Stimulated activated CD4-positive, alpha-beta T cell treated with anti-CD3 and anti-CD28 coated beads, Interleukin-4, amount 100 ng/mL, for 4 hours (primary cell): Measurements from ENCODE around the gene TPPP.
"Not testable (repeated sequence)": the region's sequence is repeated elsewhere in the genome, so short reads cannot be mapped to it uniquely, and the experiment has no call there.

Experiments
- DNase-seq, 2 experiments: peaks; one replicate each; pipeline ENCODE4 v3.0.0-alpha.2; 2020

The TPPP gene

DNA sequence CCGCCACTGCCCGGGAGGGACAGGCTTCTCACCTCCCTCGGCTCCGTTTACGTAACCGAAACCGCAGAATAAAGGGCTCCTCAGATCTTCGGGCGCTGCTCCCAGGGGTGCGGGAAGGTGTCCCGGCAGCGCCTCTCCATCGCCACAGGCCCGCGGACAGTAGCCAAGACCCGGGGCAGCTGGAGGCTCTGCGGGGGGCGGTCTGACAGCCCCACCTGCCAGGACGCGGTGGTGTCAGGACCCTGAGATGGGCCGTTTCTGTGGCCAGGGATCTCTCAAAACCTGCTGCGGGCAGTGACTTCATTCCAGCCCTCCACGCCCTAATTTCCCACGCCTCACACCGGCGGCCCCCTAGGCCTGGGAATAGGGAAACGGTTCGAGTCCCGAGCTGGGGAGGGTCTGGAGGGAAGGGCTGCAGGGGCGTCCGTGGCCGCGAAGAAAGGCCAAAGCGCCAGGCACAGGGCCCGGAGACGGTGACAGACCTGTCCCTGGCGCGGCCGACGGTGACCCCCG, 567 bp downstream of the TPPP start:
- not testable (repeated sequence) for DNase-seq

DNA sequence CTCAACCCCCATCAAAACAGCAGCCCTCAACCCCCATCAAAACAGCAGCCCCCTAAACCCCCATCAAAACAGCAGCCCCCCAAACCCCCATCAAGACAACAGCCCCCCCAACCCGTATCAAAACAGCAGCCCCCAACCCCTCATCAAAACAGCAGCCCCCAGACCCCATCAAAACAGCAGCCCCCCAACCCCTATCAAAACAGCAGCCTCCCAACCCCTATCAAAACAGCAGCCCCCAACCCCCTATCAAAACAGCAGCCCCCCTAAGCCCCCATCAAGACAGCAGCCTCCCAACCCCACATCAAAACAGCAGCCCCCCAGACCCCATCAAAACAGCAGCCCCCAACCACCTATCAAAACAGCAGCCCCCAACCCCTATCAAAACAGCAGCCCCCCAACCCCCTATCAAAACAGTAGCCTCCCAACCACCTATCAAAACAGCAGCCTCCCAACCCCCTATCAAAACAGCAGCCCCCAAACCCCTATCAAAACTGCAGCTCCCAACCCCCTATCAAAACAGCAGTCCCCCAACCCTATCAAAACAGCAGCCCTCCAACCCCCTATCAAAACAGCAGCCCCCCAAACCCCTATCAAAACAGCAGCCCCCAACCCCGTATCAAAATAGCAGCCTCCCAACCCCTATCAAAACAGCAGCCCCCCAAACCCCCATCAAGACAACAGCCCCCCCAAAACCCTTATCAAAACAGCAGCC, 1.2 kb downstream of the TPPP start:
- no peak for DNase-seq

DNA sequence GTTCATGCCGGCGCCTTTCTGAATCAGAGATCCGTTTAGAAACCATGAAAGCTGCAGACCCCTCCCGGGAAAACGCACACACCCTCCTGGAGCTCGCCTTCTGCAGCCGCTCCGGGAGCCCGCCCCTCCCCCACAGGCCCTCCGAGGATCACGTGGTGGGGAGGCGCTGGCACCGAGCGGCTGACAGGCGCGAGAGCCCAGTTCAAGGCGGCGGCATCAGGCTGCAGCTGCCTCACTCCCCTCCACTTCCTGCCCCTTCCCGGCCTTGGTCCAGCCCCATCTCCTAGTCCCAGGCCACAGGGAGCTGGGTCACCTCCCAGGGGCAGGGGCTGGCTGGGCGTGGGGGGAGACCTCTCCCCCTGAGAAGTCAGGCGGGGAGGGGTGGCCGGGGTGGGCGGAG, 2.1 kb downstream of the TPPP start:
- not testable (repeated sequence) for DNase-seq

DNA sequence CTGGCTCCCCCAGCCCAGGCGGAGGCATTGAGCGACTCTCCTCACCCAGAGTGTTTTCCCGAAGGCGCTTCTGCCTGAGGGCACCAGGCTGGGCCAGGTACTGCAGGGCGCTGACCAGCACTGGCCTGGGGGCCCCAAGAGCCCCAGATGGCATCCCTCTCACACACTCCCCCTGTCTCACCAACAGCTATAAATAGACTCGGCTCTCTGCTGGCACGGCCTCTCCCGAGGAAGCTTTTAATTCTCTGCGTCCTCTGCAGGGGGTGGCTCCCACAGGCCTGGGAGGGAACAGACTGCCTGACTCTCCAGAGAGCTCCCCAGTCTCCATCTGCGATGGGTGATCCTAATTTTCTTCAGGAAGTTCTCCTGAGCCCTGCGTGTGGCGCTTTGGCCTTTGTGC, 2.9 kb downstream of the TPPP start:
- not testable (repeated sequence) for DNase-seq

DNA sequence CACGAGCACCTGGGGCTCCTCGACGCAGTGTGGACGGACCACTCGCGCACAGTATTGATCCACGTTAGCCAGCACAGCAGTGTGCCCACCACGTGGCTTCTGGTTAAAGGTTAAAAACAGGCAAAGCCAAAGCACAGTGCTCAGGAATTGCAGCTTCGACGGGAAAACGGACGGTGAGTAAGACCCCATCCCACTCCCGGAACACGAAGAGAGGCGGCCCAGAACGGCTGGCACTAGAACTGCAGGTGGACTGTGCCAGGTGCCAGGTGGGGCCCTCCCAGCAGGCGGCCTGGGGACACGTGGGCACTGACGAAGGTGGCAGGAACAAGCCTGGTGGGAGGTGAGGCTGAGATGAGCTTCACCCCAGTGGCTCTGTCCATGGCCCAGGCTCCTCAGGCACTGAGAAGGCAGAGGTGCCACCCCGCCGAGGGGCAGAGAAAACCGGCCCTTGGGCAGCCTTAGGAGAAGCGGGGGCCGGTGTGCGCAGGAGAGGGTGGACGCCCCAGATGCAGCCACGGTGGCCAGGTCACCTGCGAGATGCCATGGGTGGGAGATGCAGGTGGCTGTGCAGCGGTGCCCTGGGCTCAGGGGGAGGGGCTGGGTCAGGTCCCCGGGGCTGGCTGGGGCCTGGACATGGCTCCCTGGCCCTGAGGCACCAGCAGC, 4.7 kb downstream of the TPPP start:
- not testable (repeated sequence) for DNase-seq

DNA sequence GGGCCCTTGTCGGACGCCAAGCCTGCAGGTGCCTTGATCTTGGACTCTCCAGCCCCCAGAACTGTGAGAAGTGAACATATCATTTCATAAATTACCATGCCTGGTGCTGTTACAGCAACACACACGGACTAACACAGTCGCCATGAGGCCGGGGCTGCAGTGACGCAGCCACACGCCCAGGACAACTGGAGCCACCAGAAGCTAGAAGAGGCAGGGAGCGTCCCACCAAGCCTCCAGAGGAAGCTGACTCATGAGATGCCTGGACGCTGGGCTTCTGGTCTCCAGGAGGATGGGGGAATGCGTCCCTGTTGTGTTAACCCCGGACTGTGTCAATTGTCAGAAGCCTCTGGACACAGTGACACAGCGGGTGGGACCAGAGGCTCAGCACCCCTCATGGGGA, 6.2 kb downstream of the TPPP start:
- DNase-seq, result not testable (repeated sequence)

DNA sequence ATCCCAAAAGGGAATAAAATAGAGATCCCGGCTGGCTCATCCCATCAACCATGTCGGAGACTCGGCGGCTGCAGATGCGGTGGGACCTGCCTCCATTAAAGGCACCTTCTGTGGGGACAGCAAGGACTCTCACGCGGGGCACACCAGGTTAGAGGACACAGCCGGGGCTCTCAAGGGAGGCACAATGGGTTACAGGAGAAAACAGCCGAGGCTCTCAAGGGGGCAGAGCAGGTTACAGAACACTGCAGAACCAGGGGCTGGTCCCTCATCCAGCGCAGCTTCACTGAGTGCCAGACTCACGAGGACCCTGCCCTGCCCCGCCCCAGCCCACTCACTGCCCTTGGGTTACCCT, 7.0 kb downstream of the TPPP start:
- DNase-seq, result not testable (repeated sequence)

DNA sequence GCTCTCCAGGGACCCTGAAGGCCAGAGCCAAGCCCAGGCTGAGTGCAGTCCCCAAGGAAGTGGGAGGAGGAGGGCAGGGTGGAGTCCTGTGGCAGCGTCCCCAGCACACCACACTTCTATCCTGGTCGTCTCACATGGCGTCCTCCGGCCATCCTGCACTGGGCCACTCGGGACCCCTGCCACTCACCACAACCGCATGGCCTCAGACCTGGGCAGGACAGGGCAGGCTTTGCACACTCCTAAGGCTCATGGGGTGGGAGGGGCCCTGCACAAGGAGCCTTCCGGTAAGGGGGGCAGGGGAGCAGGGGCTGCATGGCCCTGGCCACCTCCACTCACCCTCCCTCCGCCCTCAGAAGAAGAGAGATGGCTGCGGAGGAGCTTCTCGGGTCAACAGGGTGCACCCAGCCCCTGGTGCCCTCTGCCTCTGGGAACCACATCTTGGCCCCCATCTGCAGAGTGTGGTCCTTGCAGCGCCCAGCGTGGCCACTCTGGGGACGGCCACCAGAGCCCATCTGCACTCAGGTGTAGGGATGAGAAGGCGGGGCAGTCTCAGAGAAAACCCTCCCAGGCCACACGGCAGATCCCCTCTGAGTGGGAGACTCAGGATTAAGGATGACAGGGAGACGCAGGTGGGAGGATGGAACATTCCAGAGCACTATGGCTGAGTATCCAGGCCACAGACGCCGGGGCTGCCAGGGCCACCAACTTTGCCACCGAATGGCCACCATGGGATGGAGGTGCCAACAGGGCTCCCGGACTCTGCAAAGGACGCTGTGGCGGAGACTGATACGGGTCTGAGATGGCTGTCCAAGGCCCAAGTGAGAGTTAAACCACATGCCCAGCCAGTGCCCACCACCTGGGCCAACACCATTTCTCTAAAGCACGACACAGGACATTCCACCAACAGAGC, 7.6 kb downstream of the TPPP start:
- no peak for DNase-seq

DNA sequence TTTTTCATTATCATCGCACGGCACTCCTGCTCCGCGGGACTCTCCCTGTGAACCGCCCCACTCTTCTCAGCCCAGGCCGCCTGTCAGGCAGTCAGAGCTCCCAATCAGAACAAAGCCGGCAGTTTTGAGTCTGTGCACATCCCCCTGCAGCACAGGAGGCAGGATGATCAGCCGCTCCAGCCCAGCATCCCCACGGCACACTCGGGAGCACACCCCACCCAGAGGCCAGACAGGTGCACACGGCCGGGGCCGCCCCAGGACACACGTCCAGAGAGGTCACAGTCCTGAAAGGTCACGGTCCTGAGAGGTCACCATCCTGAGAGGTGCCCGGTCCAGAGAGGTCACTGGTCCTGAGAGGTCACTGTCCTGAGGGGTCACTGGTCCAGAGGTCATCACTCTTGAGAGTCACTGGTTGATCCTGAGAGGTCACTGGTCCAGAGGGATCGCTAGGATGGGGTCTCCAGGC, 8.4 kb downstream of the TPPP start:
- DNase-seq, result no peak

DNA sequence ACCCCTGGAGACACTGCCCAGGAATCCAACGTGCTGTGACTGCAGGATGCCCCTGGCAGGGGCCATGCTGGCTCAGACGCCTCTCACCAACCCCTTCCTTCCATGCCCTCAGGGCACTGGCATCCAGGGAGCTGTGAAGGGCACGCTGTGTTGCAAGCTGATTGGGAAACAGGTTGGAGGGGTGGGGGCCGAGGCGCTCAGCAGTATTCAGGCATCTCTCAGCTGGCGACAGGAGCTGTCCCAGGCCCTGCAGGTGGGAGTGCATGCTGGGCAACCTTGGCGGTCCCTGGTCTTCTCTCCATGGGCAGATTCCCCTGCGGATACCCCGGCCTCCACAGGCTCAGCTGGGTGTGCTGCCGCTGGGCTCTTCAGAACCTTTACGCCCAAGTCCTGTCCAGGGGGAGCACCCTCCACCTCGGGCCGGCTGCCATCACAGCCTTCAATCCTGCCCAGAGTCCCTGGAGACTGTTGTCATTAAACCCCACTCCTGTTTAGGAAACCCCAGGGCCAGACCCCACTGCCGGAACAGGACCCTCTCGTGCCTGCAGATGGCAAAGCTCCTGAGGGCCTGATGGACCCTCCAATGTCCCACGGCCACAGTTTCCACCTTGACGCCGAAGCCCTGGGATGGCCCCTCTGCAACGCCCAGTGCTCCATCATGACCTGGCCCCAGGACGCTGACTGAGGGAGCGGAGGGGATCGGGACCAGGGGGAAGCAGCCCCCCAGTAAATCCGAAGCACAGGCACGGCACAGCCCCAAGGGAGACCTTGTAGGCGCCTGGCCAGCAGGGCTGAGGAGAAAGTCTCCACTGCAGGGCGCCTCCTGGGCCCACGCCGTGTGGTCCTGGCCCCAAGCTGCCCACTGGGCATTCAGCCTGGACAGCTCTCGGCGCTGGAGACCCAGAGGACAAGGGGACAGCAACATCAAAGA, 9.3 kb downstream of the TPPP start:
- no peak for DNase-seq

DNA sequence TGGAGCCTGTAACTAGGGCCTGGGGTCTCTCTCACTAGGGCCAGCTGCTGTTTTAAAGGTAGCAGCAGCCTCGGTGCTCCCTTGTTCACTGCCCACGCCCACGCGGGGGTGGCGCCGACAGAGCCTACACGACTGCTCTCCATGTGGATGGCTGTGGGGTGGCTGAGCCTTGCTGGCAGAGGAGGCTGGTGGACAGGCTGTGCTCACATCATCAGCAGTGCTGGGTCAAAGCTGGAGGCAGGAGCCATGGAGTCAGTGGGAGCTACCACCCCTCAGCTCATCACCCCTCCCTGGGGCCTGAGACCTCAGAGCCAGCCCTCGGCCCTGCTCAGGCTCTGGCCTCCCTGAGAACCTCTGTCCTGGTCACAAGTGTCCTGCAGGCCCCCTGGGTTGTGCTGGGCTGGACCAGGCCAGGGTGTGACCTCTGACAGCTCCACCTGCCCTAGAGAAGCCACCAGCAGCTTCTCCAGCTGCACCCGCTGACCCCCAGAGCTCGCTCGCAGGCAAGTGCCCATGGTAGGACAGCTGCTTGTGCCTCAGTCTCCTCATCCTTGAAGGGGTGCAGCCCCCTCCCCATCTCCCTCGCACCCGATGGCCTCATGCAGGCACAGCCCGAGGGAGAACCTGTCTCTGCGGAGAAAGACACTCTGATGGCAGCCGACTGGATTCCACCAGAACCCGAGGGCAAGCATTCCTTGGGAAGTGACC, 10.3 kb downstream of the TPPP start:
- not testable (repeated sequence) for DNase-seq

DNA sequence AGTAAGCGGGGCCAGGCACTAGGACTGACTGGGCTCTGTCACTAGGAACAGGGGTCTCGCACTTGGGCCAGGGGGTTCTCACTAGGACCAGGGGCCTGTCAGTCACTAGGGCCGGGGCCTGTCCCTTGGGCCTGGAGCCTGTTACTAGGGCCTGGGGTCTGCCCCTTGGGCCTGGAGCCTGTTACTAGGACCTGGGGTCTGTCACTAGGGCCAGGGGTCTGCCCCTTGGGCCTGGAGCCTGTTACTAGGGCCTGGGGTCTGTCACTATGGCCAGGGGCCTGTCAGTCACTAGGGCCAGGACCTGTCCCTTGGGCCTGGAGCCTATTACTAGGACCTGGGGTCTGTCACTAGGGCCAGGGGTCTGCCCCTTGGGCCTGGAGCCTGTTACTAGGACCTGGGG, 10.9 kb downstream of the TPPP start:
- not testable (repeated sequence) for DNase-seq

DNA sequence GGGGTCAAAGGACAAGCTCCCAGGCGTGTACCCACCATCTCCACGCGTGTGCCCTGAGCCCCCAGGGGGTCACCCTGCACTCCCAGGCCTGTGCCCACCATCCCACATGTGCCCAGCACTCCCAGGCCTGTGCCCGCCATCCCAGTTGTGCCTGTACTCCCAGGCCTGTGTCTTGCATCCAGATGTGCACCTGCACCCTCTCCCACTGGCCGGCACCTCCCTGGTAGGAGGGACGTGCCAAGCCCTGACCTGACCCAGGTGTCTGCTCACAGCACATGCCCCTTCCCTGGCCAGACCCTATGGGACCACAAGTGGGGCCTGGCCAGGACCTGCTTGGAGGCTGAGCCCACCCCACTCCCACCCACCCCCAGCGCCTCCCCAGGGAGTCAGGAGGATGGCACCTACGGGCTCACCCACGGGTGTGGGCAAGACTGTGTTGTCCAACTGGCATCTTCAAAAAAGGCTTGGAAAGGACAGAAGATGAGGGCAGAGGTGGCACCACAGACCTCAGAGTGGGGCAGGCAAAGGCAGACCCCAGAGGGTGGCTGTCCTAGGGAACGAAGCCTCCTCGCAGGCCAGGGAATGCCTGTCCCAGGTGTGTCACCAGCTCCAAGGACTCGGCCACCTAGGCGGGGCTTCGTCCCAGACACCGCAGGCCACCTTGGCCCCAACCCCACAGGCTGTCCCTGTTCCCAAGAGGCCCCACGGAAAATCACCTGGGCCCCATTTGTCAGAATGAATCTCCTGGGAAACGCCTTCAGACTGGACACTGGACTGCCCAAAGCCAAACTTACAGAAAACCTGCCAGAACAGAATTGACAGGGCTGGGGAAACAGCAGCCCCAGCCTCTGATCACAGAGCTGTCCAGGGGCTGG, 11.6 kb downstream of the TPPP start:
- not testable (repeated sequence) for DNase-seq

DNA sequence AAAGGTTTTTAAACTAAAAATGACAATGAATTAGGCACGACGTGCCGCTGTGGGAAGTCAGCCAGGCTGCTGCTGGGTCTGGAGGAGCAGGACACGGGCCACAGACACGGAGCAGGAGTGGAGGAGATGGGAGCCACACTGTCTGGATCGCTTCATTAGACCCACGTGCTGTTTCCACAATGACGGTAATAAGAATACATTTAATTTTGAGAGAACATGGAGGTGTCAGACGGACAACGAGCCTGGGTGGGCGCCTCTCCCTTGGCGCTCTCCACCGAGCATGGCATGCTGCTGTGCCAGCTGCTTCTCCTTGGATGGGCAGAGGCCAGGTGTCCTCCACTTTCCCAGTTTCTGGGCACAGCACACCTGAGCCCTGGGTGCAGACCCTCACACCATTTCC, 12.3 kb downstream of the TPPP start:
- not testable (repeated sequence) for DNase-seq

DNA sequence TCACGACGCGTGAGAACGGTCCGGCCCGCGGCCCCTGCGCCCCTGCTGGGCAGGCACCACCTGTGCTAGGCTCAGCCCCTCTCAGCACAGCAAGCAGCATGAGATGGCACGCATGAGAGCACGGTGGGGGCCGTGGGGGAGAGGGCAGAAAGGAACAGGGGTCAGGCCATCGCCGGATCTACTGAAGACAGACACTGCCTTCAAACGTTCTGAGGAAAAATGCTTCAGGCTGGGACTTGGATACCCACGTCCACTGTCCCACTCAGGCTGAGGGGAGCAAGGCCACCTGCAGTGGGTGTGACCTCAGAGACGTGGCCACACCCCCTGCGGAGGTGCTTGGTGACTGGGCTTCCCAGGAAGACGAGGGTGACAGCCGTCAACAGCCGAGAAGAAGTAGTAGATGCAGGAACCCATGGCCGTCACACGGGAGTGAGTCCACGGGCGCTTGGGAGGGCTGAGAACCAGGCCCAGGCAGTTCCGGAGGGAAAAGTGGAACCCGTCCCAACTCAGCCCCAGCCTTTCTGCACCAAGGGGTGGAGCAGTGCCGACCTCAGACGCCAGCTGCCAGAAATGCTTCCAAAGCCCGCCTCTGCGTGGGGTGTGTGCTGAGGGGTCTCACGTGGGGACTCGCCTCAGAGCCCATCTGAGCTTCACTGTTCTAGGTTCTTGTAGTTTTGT, 12.9 kb downstream of the TPPP start:
- not testable (repeated sequence) for DNase-seq

DNA sequence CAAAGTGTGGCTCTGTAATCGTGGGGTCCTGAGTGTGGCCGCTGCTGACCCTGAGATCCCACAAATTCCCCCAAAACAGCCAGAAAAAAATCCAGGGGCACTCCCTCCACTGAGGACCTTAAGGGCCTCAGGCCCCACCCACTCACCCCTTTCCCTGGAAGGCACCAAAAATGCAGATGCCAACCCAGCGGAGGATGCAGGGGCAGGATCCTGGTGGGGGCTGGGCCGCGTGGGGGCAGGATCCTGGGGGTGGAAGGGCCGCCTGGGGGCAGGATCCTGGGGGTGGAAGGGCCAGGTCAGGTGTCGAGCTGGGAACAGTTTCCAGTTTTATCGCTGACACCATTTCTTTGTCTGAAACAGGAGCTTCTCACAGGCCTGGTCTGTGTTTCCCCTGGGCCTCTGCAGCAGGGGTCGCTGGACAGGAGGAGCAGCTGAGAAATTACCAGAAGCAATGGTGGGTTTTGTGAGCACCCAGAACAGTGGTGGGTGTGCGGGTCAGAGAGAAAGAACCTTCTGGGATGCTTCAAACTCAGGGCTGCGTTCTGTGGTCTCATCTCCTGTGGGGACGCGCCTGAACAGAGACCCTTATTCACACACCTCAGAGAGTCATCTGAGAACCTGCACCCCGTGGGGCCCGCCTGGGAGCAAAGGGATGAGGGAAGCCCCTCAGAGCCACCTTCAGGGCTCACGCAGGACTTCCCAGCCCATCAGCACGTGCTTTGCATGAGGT, 13.8 kb downstream of the TPPP start:
- DNase-seq, result not testable (repeated sequence)

DNA sequence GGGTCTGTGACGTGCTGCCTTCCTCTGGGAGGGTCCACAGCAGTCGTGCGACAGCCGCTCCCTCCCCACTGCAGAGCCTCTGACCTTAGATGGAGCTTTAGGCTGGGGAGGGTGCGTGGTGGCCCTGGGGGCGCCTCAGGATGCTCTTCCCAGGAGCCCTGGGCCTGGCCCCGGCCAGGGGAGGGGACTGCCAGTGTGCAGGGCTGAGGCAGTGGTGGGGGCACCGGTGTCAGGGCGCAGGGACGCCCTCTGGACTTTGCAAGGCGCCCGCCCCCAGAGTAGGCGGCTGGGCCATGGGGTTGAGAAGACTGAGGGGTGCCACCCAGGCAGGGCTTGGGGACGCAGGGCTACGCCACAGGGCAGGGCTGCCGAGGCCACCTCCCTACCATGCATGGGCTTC, 14.6 kb downstream of the TPPP start:
- DNase-seq, result not testable (repeated sequence)

DNA sequence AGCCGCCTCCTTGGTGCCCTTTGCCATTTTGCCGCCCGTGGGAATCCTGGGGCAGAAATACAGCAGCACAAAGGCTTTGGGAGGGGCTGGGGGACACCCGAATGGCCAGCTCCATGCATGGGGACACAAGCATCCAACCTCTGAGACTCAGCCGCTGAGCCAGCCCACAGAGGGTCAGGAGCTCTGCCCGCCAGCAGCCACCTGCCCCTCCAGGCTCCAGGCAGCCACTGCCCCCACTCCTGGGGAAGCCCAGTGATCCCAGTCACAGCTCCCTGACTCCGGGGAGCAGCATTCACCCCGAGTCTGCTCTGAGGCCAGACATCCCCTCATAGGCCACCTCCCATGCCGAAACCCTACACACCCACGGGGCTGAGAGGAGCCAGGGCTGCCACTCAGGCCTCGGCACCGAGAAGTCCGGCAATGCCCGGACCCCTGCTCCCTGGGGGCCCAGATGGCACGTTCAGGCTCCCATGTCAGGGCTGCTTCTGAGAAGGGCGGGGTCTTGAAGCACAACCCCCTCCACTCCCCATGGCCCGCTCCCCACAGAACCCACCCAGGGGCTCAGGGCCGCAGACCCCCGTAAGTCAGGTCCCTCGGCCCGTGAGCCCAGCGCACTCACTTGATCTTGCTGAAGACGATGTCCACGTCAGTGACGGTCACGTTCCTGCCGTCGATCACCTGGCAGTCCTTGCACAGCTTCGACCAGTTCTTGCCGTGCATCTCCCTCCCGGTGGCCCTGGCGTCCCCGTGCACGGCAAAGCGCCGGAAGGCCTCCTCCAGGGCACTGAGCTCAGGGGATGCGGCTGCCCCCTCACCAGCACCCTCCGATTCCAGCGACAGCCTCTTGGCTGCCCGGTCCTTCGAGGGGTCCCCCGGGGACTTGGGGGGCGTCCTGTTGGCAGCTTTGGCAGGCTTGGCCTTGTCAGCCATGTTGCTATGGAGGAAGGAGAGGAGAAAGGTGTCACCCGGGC, 15.7 kb downstream of the TPPP start:
- DNase-seq, result no peak
